ENCODE measurements around the gene FAP. TPM values are rescaled to one million over a fixed set of nuclear protein-coding genes. Genes with fewer than 3 reads are reported as not detected.

FAP gene
- total RNA-seq, 1 experiment from 2014 or later, result not detected

DNA sequence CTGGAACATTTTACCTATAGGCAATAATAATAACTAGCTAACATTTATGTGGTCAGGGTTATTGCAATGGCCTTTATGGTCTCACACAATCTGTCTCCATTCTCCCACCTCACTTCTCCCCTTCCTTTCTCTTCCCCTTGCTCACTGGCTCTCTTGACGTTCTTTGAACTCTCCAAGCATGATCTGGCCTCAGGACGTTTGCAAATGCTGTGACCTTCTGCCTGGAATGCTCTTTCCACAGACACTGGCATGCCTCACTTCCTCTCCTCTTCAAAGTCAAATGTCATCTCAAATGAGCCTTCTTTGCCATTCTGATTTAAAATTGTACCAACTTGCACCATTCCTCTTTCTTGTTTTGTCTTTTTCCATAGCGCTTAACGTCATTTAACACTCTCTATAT is 65.9 kb downstream of the FAP start:
- ATAC-seq (no peak), DNase-seq (no peak)
- H3K36me3 ChIP-seq (ENCODE audit: low read depth, low read length), result no peaks in the 10 kb centered on the region
- H3K4me2 ChIP-seq (ENCODE audit: low read length), result no peak overlapping the region
- H3K27me3 ChIP-seq (ENCODE audit: low read length), result no peaks in the 10 kb centered on the region
- no peaks in the 10 kb centered on the region; the same call in 1 of the 2 replicates for H3K9me2 ChIP-seq (replicated peaks; ENCODE audit: low read length)
- no peak overlapping the region for H2AFZ ChIP-seq (ENCODE audit: low read length)
- POLR2A ChIA-PET (ENCODE audit: unreplicated experiment), result no interaction called here
- BruUV-seq (replicated peaks), result no TSS peak
- intact Hi-C loops (cut with micrococcal nuclease), result no loop called here
- no peak overlapping the region for H3K27ac ChIP-seq (ENCODE audit: low read length)
- H3K9ac ChIP-seq (ENCODE audit: low read length), result no peak overlapping the region
- TF ChIP-seq, protein P1, sequence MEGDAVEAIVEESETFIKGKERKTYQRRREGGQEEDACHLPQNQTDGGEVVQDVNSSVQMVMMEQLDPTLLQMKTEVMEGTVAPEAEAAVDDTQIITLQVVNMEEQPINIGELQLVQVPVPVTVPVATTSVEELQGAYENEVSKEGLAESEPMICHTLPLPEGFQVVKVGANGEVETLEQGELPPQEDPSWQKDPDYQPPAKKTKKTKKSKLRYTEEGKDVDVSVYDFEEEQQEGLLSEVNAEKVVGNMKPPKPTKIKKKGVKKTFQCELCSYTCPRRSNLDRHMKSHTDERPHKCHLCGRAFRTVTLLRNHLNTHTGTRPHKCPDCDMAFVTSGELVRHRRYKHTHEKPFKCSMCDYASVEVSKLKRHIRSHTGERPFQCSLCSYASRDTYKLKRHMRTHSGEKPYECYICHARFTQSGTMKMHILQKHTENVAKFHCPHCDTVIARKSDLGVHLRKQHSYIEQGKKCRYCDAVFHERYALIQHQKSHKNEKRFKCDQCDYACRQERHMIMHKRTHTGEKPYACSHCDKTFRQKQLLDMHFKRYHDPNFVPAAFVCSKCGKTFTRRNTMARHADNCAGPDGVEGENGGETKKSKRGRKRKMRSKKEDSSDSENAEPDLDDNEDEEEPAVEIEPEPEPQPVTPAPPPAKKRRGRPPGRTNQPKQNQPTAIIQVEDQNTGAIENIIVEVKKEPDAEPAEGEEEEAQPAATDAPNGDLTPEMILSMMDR (conservative IDR thresholded peaks at IDR 0.05; ENCODE audit: low read depth, low read length), result no peak
- TF ChIP-seq EZH2phosphoT487 (IDR thresholded peaks at IDR 0.05; ENCODE audit: borderline replicate concordance, low read length), result no peak
- TF ChIP-seq EZH2 (IDR thresholded peaks at IDR 0.05; ENCODE audit: low read length, unreplicated experiment), result no peak
- no peaks in the 10 kb centered on the region for H3F3A ChIP-seq (ENCODE audit: low read length, unreplicated experiment)
- CTCF ChIA-PET, result interaction anchor here (0.5 kb wide), 1 partner anchor 117 kb away, joined by 5 read pairs; no protein-coding TSS in a partner anchor
- no peaks in the 10 kb centered on the region for H3K4me1 ChIP-seq (ENCODE audit: insufficient read depth, low read length)
- no peaks in the 10 kb centered on the region for H3K9me3 ChIP-seq (ENCODE audit: low read length)
- no peaks in the 10 kb centered on the region for H4K20me1 ChIP-seq (ENCODE audit: low read length)
- H3K4me3 ChIP-seq (ENCODE audit: low read length), result no peak overlapping the region
- H3K79me2 ChIP-seq (ENCODE audit: low read length), result no peaks in the 10 kb centered on the region

DNA sequence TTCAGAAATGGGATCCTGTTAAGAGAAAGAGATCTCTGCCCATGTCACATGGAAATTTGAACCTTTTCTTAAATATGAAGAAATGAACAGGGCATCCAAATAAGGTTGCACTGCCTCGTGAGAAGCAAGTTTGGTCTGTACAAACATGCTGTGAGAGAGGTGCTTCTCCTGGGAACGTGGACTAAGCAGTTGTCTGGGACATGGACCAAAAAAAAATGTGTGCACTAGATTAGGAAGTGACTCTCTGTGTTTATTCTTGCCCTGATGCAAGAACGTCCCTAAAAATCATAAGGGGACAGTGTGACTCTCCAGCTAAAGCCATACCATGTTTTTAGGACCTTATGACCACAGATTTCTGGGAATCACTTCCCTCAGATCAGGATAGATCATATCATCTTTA is 67.5 kb downstream of the FAP start:
- ATAC-seq (peak; percentile 31), DNase-seq (no peak)
- 0 out of 2 replicates have a peak overlapping the region, but pooled peaks have one; percentile 11 for H2AFZ ChIP-seq (ENCODE audit: low read length)
- no peaks in the 10 kb centered on the region for H3K36me3 ChIP-seq (ENCODE audit: low read depth, low read length)
- no peaks in the 10 kb centered on the region for H4K20me1 ChIP-seq (ENCODE audit: low read length)
- H3K9ac ChIP-seq (ENCODE audit: low read length), result no peak overlapping the region
- ChIA-PET POLR2A (ENCODE audit: unreplicated experiment) (no interaction called here), CTCF (no interaction called here)
- no peaks in the 10 kb centered on the region for H3F3A ChIP-seq (ENCODE audit: low read length, unreplicated experiment)
- no peaks in the 10 kb centered on the region for H3K79me2 ChIP-seq (ENCODE audit: low read length)
- no peak overlapping the region for H3K4me3 ChIP-seq (ENCODE audit: low read length)
- no peaks in the 10 kb centered on the region; the same call in 1 of the 2 replicates for H3K9me2 ChIP-seq (replicated peaks; ENCODE audit: low read length)
- H3K4me1 ChIP-seq (ENCODE audit: insufficient read depth, low read length), result no peaks in the 10 kb centered on the region
- no TSS peak for BruUV-seq (replicated peaks)
- intact Hi-C loops (cut with micrococcal nuclease), result no loop called here
- no peaks in the 10 kb centered on the region for H3K27me3 ChIP-seq (ENCODE audit: low read length)
- H3K27ac ChIP-seq (ENCODE audit: low read length), result no peak overlapping the region
- H3K4me2 ChIP-seq (ENCODE audit: low read length), result no peak overlapping the region
- H3K9me3 ChIP-seq (ENCODE audit: low read length), result no peaks in the 10 kb centered on the region
- TF ChIP-seq EZH2phosphoT487 (IDR thresholded peaks at IDR 0.05; ENCODE audit: borderline replicate concordance, low read length) (no peak), EZH2 (IDR thresholded peaks at IDR 0.05; ENCODE audit: low read length, unreplicated experiment) (no peak)
- TF ChIP-seq, protein P1 (conservative IDR thresholded peaks at IDR 0.05; ENCODE audit: low read depth, low read length), result no peak

DNA sequence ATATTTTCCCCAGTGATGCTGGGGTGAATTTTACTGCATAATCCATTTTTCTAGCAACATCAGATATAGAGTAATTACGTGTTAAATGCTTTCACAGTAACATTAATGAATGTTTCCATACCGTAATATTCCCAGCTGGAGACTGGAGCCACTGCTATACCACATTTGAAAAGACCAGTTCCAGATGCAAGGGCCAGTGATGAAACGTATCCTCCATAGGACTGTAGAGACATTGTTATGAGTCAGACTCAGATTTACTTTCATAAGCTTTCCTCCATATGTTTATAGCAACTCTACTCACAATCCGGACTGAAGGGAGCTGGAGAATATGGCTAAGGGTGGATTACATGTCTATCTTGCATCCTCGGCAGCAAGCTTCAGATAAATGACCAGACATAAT is 68.5 kb downstream of the FAP start:
- ATAC-seq (no peak), DNase-seq (no peak)
- TF ChIP-seq EZH2phosphoT487 (IDR thresholded peaks at IDR 0.05; ENCODE audit: borderline replicate concordance, low read length), result no peak
- TF ChIP-seq EZH2 (IDR thresholded peaks at IDR 0.05; ENCODE audit: low read length, unreplicated experiment), result no peak
- H3K9me2 ChIP-seq (replicated peaks; ENCODE audit: low read length), result no peaks in the 10 kb centered on the region; the same call in 1 of the 2 replicates
- no peaks in the 10 kb centered on the region for H3F3A ChIP-seq (ENCODE audit: low read length, unreplicated experiment)
- H3K27ac ChIP-seq (ENCODE audit: low read length), result no peak overlapping the region
- H3K4me1 ChIP-seq (ENCODE audit: insufficient read depth, low read length), result no peaks in the 10 kb centered on the region
- no peaks in the 10 kb centered on the region for H3K27me3 ChIP-seq (ENCODE audit: low read length)
- ChIA-PET CTCF (no interaction called here), POLR2A (ENCODE audit: unreplicated experiment) (no interaction called here)
- no peaks in the 10 kb centered on the region for H3K79me2 ChIP-seq (ENCODE audit: low read length)
- no peaks in the 10 kb centered on the region for H3K9me3 ChIP-seq (ENCODE audit: low read length)
- no peaks in the 10 kb centered on the region for H4K20me1 ChIP-seq (ENCODE audit: low read length)
- no peaks in the 10 kb centered on the region for H3K36me3 ChIP-seq (ENCODE audit: low read depth, low read length)
- intact Hi-C loops (cut with micrococcal nuclease), result no loop called here
- H2AFZ ChIP-seq (ENCODE audit: low read length), result no peak overlapping the region
- no peak overlapping the region for H3K4me2 ChIP-seq (ENCODE audit: low read length)
- H3K9ac ChIP-seq (ENCODE audit: low read length), result no peak overlapping the region
- H3K4me3 ChIP-seq (ENCODE audit: low read length), result no peak overlapping the region
- no TSS peak for BruUV-seq (replicated peaks)
